Activated naive CD8-positive, alpha-beta T cell treated with anti-CD3 and anti-CD28 coated beads, Interleukin-2, amount 10 ng/mL, durations not matched to agents 7 days and 5 days (primary cell): Measurements from ENCODE around the gene ASB13. TPM values are rescaled to one million over a fixed set of nuclear protein-coding genes. Genes with fewer than 3 reads are reported as not detected.
A peak's percentile ranks its signal among the peaks of the same experiment; 100 is the strongest.

Experiments used
- ATAC-seq: fragments of 150-1000 bp; cut with Tn5 transposase; one replicate; pipeline ENCODE4 v1.10.0; 2021; ENCODE audit warnings: low read depth, moderate library complexity
- POLR2A ChIA-PET: fragments of 350-600 bp; sonication (Branson Sonifier 250); formaldehyde crosslinking; loops from one replicate; lab custom pipeline; 2021; ENCODE audit warnings: antibody characterized with exemption; lab: Charles Lee
- DNase-seq: peaks from one replicate; pipeline ENCODE4 v3.0.0; 2021
- H3K27ac Mint-ChIP-seq: one replicate; pipeline ENCODE4 v1.8.0; 2022; ENCODE audit warnings: mild to moderate bottlenecking, mixed read lengths
- H3K27me3 Mint-ChIP-seq: one replicate; pipeline ENCODE4 v1.8.0; 2022; ENCODE audit warnings: mild to moderate bottlenecking, moderate library complexity, mixed read lengths
- H3K36me3 Mint-ChIP-seq: one replicate; pipeline ENCODE4 v1.8.0; 2021; ENCODE audit warnings: mild to moderate bottlenecking, mixed read lengths
- H3K4me1 Mint-ChIP-seq: one replicate; pipeline ENCODE4 v1.8.0; 2021; ENCODE audit warnings: mixed read lengths
- H3K4me3 Mint-ChIP-seq: one replicate; pipeline ENCODE4 v1.8.0; 2022; ENCODE audit warnings: mild to moderate bottlenecking, moderate library complexity, mixed read lengths
- H3K9me3 Mint-ChIP-seq: one replicate; pipeline ENCODE4 v1.8.0; 2021; ENCODE audit warnings: mixed read lengths
- total RNA-seq, 2 experiments: library from RNA; stranded (reverse); gene quantifications; one replicate each; pipeline ENCODE4 v1.2.3, GENCODE V29; 2021

Gene ASB13
- total RNA-seq, 2 experiments from 2014 or later, result 9.9 to 10.8 TPM

DNA sequence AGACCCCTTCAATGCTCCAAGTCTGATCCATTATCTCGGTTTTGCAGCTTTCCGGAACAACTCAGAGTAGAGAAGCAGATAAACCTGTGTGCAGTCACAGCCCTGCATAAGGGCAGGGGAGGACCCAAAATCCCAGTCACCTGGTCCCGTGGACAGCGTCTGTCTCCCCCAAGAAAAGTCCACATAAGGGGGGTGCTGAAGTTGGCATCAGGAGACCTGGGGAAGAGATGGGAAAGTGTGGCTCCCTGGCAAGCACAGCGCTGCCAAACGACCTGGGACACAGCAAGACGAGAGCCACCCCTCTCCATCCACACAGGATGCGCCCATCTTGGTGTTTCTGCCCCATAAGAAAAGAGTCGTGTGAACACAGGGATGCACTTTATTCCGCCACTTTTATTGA is 27.9 kb downstream of the ASB13 start:
- no peaks in the 10 kb centered on the region for H3K4me1 Mint-ChIP-seq
- no peaks in the 10 kb centered on the region for H3K27me3 Mint-ChIP-seq
- no peak for DNase-seq
- no peaks in the 10 kb centered on the region for H3K36me3 Mint-ChIP-seq
- no peak overlapping the region for H3K4me3 Mint-ChIP-seq
- no peaks in the 10 kb centered on the region for H3K9me3 Mint-ChIP-seq
- ATAC-seq, result no peak
- no peak overlapping the region for H3K27ac Mint-ChIP-seq
- POLR2A ChIA-PET, result no interaction called here

DNA sequence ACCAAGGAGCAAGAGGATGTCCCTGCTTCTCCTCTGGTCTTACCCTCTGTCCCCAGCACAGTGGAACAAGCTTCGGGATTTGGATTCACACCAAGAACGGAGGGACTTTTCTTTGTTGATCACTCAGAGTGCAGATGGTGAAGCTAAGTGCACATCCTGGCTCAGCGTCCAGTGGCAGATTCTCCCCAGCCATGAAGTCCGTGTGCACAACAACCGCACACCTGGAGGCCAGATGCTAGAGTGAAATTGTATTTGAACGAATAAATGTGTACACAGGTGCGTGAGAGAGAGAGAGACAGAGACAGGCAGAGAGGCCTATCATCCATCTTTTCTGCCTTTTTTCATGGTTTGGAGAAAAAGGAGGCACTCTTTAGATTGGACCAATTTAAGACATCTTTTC is 31.5 kb downstream of the ASB13 start:
- POLR2A ChIA-PET, result no interaction called here
- Mint-ChIP-seq H3K36me3 (no peaks in the 10 kb centered on the region), H3K27me3 (peaks cover 2% of the 10 kb centered on the region), H3K9me3 (no peaks in the 10 kb centered on the region), H3K4me1 (peaks cover under 1% of the 10 kb centered on the region), H3K27ac (no peak overlapping the region), H3K4me3 (no peak overlapping the region)
- no peak for DNase-seq
- ATAC-seq, result no peak

DNA sequence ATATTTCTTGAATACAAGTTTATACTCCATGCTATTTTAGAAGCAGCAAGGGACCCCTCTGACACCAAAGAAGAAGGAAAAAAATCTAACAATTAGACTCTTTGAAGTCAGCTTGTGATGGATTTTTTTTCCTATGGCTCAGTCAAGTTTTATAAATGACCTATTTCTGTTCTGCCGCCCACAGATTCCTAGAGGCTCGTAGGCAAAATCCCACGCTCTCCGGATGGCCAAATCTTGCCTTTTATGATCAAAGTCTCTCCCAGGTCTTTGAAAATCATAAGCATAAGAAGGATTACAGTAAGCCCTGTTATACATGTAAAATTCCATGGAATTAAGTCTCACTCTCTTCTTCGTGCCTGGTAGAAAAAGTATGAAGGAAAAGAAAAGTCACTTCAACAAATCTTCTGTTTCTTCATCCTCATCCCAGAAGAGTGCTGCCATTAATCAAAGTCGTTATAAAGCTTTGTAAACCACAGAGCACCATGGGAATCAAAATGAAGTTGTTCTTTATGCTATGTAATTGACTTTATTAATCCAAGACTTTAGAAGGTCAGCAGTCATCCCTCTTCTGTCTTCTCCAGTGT is 33.1 kb downstream of the ASB13 start:
- DNase-seq (no peak), ATAC-seq (no peak)
- POLR2A ChIA-PET, result no interaction called here
- no peaks in the 10 kb centered on the region for H3K36me3 Mint-ChIP-seq
- no peak overlapping the region for H3K27ac Mint-ChIP-seq
- H3K4me1 Mint-ChIP-seq, result peaks cover 10% of the 10 kb centered on the region
- no peak overlapping the region for H3K4me3 Mint-ChIP-seq
- H3K27me3 Mint-ChIP-seq, result peaks cover 7% of the 10 kb centered on the region
- no peaks in the 10 kb centered on the region for H3K9me3 Mint-ChIP-seq

DNA sequence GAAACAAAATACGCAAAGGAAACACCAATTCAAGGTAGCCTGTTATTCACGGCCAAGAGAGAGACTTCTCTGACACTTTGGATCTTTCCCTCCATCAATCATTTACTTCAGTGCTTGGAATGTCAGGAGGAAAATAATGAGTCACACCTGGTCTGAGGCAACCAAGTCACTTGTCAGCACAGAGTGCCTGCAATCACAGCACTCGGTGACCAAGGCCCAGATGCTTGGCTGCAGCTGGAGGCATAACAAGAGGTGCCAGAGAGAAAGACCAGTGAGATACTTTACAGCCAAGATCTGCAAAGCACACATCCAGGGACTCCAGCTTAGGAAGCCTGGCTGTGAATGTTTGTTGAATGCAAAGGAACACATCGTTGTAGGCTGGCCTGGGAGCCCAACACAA is 33.9 kb downstream of the ASB13 start:
- peaks cover 10% of the 10 kb centered on the region for H3K27me3 Mint-ChIP-seq
- no peaks in the 10 kb centered on the region for H3K9me3 Mint-ChIP-seq
- H3K36me3 Mint-ChIP-seq, result no peaks in the 10 kb centered on the region
- H3K4me1 Mint-ChIP-seq, result peaks cover 12% of the 10 kb centered on the region
- no peak overlapping the region for H3K4me3 Mint-ChIP-seq
- DNase-seq (no peak), ATAC-seq (no peak)
- POLR2A ChIA-PET, result no interaction called here
- no peak overlapping the region for H3K27ac Mint-ChIP-seq

GRCh38 chr10:5631936-5632335 is 34.5 kb downstream of the ASB13 start:
- DNase-seq (no peak), ATAC-seq (no peak)
- Mint-ChIP-seq H3K4me3 (no peak overlapping the region), H3K27me3 (peaks cover 12% of the 10 kb centered on the region), H3K4me1 (peaks cover 12% of the 10 kb centered on the region), H3K36me3 (no peaks in the 10 kb centered on the region), H3K27ac (no peak overlapping the region), H3K9me3 (no peaks in the 10 kb centered on the region)
- POLR2A ChIA-PET, result no interaction called here

- POLR2A ChIA-PET, result interaction anchor here (0.6 to 0.7 kb wide), 2 partner anchors 37 to 1345 kb away, joined by 3 to 4 read pairs; no protein-coding TSS in a partner anchor
- Mint-ChIP-seq H3K27me3 (peaks cover 12% of the 10 kb centered on the region), H3K36me3 (no peaks in the 10 kb centered on the region), H3K4me1 (peaks cover 12% of the 10 kb centered on the region), H3K27ac (no peak overlapping the region), H3K9me3 (no peaks in the 10 kb centered on the region), H3K4me3 (no peak overlapping the region)
- DNase-seq (no peak), ATAC-seq (no peak)
Measured at GRCh38 chr10:5630112-5630436, 36.3 kb downstream of the ASB13 start.

- Mint-ChIP-seq H3K9me3 (no peaks in the 10 kb centered on the region), H3K27me3 (peaks cover 12% of the 10 kb centered on the region), H3K4me1 (peaks cover 12% of the 10 kb centered on the region), H3K36me3 (no peaks in the 10 kb centered on the region), H3K27ac (no peak overlapping the region), H3K4me3 (peak overlapping the region; percentile 45)
- DNase-seq (peak; percentile 87), ATAC-seq (peak; percentile 86)
- POLR2A ChIA-PET, result interaction anchor here (0.6 to 1.1 kb wide), 3 partner anchors 38 to 1344 kb away, joined by 3 to 4 read pairs (median 4); no protein-coding TSS in a partner anchor
Measured at GRCh38 chr10:5629303-5630111, 36.9 kb downstream of the ASB13 start.

DNA sequence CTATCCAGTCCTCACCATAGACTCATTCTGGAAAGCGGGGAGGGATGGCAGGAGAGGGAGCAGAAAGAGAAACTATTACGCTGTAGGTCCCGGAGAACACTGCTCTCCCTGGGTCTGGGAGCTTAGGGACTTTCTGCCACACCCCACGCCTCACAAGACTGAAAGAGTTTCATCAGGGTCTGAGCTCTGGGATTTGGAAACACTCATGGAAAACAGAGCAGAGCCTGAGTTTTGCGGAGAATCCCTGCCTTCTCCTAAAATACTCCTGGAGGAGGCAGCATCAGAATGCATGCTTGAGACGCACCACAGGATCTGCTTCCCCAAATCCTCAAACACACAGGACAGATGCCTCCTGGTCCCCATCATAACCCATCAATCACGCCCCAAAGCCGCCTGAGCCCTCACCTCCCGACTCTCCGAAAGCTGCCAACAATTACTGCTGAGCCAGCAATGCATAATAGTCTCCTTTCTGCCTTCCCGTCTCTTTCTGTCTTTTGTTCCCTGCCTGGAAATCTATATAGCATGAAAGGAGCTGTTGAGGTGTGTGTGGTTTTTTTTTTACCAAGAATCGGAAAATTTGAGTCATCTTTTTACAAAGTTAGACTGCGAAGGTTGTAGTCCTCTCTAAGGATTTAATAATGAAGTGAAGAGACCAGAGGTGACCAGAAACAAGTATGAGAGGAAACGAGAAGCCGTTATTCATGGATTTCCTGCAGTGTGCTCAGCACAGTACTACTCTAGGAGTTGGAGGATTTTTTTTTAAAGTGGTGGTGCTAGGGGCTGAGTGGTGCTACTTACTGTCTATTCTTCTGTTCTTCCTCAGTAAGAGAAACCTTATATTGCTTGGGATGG is 37.7 kb downstream of the ASB13 start:
- POLR2A ChIA-PET, result interaction anchor here (1.1 kb wide), 1 partner anchor 182 kb away, joined by 4 read pairs; no protein-coding TSS in a partner anchor
- peaks cover 14% of the 10 kb centered on the region for H3K27me3 Mint-ChIP-seq
- no peak overlapping the region for H3K27ac Mint-ChIP-seq
- peaks cover 12% of the 10 kb centered on the region for H3K4me1 Mint-ChIP-seq
- H3K36me3 Mint-ChIP-seq, result no peaks in the 10 kb centered on the region
- DNase-seq (no peak), ATAC-seq (peak; percentile 62)
- peak overlapping the region; percentile 45 for H3K4me3 Mint-ChIP-seq
- no peaks in the 10 kb centered on the region for H3K9me3 Mint-ChIP-seq

DNA sequence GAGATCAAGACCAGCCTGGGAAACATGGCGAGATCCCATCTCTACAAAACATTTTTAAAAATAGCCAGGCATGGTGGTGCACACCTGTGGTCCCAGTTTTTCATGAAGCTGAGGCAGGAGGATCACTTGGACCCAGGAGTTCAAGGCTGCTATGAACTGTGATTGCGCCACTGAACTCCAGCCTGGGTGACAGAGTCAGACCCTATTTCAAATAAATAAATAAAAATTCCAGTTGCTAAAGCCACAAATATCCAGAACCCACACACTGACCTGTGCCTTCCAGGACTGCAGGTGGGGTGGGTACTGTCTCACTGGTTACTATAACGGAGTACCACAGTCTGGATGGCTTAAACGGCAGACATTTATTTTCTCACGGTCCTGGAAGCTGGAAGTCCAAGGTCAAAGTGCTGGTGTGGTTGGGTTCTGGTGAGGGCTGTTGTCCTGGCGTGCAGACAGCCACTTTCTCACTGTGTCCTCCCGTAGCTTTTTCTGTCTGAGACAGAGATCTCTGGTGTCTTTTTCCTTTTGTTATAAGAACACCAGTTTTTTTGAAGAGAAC is 38.8 kb downstream of the ASB13 start:
- POLR2A ChIA-PET, result no interaction called here
- H3K4me3 Mint-ChIP-seq, result no peak overlapping the region
- peaks cover 12% of the 10 kb centered on the region for H3K4me1 Mint-ChIP-seq
- peaks cover 14% of the 10 kb centered on the region for H3K27me3 Mint-ChIP-seq
- no peaks in the 10 kb centered on the region for H3K36me3 Mint-ChIP-seq
- H3K9me3 Mint-ChIP-seq, result no peaks in the 10 kb centered on the region
- no peak overlapping the region for H3K27ac Mint-ChIP-seq
- no peak for ATAC-seq
- no peak for DNase-seq

GRCh38 chr10:5625992-5626777 is 40.2 kb downstream of the ASB13 start:
- H3K4me3 Mint-ChIP-seq, result no peak overlapping the region
- peaks cover 12% of the 10 kb centered on the region for H3K4me1 Mint-ChIP-seq
- POLR2A ChIA-PET, result no interaction called here
- H3K36me3 Mint-ChIP-seq, result no peaks in the 10 kb centered on the region
- H3K9me3 Mint-ChIP-seq, result no peaks in the 10 kb centered on the region
- ATAC-seq, result no peak
- no peak for DNase-seq
- H3K27ac Mint-ChIP-seq, result no peak overlapping the region
- H3K27me3 Mint-ChIP-seq, result peaks cover 12% of the 10 kb centered on the region

GRCh38 chr10:5624701-5625100 is 41.7 kb downstream of the ASB13 start:
- Mint-ChIP-seq H3K4me1 (peaks cover 10% of the 10 kb centered on the region), H3K9me3 (no peaks in the 10 kb centered on the region), H3K36me3 (no peaks in the 10 kb centered on the region), H3K27ac (no peak overlapping the region), H3K4me3 (no peak overlapping the region), H3K27me3 (peaks cover 12% of the 10 kb centered on the region)
- DNase-seq, result no peak
- POLR2A ChIA-PET, result no interaction called here
- ATAC-seq, result no peak

GRCh38 chr10:5623081-5623748 is 43.2 kb downstream of the ASB13 start:
- Mint-ChIP-seq H3K36me3 (no peaks in the 10 kb centered on the region), H3K4me1 (peaks cover 2% of the 10 kb centered on the region), H3K4me3 (no peak overlapping the region), H3K27ac (no peak overlapping the region), H3K27me3 (peaks cover 7% of the 10 kb centered on the region), H3K9me3 (no peaks in the 10 kb centered on the region)
- POLR2A ChIA-PET, result interaction anchor here (1.4 to 1.8 kb wide), 3 partner anchors 176 to 181 kb away, joined by 3 to 6 read pairs (median 5); no protein-coding TSS in a partner anchor
- peak; percentile 85 for DNase-seq
- peak; percentile 91 for ATAC-seq
